IMR-90 (cell line): ENCODE measurements around the gene MAP1LC3B.

Experiments used
- BHLHE40 ChIP-seq: fragments of 150-350 bp; IDR thresholded peaks from 2 replicates; pipeline ENCODE4 v1.6.1; 2016; ENCODE audit warnings: mild to moderate bottlenecking, low read depth, low read length
- CEBPB ChIP-seq: IDR thresholded peaks from 2 replicates; pipeline ENCODE4 v1.6.1; 2012; ENCODE audit warnings: low read depth, low read length, improper control_type of control experiment
- CHD1 ChIP-seq: IDR thresholded peaks from 2 replicates; pipeline ENCODE4 v1.6.1; 2012; ENCODE audit warnings: low read depth, low read length, improper control_type of control experiment
- CTCF ChIP-seq: conservative IDR thresholded peaks from 2 replicates; pipeline ENCODE4 v1.5.1; 2012; ENCODE audit warnings: mild to moderate bottlenecking, low read depth, low read length, improper control_type of control experiment
- MAFK ChIP-seq: IDR thresholded peaks from 2 replicates; pipeline ENCODE4 v1.6.1; 2012; ENCODE audit warnings: low read depth, low read length, improper control_type of control experiment
- MAZ ChIP-seq: IDR thresholded peaks from 2 replicates; pipeline ENCODE4 v1.6.1; 2012; ENCODE audit warnings: low read depth, mild to moderate bottlenecking, low read length, improper control_type of control experiment, moderate library complexity, borderline replicate concordance
- MXI1 ChIP-seq: IDR thresholded peaks from 2 replicates; pipeline ENCODE4 v1.6.1; 2012; ENCODE audit warnings: low read depth, mild to moderate bottlenecking, low read length, moderate library complexity, borderline replicate concordance
- NFE2L2 ChIP-seq: fragments of 150-350 bp; IDR thresholded peaks from 2 replicates; pipeline ENCODE4 v1.6.1; 2016; ENCODE audit warnings: low read depth, mild to moderate bottlenecking, low read length
- POLR2A ChIP-seq: IDR thresholded peaks from 2 replicates; pipeline ENCODE4 v1.6.1; 2012; ENCODE audit warnings: mild to moderate bottlenecking, low read depth, low read length
- RAD21 ChIP-seq: IDR thresholded peaks from 2 replicates; pipeline ENCODE4 v1.6.1; 2012; ENCODE audit warnings: low read length, improper control_type of control experiment
- USF2 ChIP-seq: fragments of 150-350 bp; IDR thresholded peaks from 2 replicates; pipeline ENCODE4 v1.6.1; 2017; ENCODE audit warnings: mild to moderate bottlenecking, antibody characterized with exemption, low read length, low read depth

GRCh38 chr16:87422106-87422505 lies 30.0 kb downstream of the MAP1LC3B start:
- TF ChIP-seq CTCF (no peak), POLR2A (no peak), NFE2L2 (no peak), MAFK (no peak), RAD21 (no peak), CEBPB (no peak), MAZ (no peak), BHLHE40 (no peak), USF2 (no peak), MXI1 (no peak), CHD1 (no peak)
